ENCODE data around the gene MYO18B. TPM values are rescaled to one million over a fixed set of nuclear protein-coding genes. Genes with fewer than 3 reads are reported as not detected.

MYO18B gene
- polyA plus RNA-seq, 3 donors, result not detected

DNA sequence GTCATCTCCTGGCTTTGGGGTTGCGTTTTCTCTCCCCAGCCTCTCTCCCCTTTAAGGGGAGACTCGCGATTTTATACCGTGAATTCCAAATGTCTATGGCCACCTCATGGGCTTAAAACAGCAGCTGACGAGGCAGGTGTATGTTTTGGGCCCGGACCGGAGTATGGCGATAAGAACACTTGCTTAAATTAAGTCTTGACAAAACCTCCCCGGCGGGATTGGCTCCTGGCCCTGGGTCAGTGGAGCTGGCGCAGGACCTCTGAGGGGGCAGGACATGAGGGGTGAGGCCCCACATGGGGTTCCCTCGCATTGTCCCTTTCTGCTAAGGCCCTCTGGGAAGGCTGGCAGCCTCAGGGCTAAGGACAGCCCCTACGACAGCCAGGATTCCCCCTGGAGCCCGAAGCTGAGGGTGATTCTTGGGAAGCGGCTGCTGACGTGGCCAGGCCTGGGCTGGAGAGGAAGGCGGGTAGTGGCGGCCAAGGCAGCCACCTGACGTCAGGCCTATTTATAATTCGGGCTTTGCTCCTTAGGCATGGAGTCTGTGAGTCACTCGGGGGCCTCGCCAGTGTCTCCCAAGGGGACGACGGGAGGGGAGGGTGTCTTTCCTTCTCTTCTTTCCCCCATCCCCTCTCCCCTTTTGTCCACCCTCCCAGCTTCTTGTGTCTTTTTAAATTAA, 12.7 kb downstream of the MYO18B start:
- H3K79me2 ChIP-seq (ENCODE audit: insufficient read depth, low read length), result no peaks in the 10 kb centered on the region
- H4K20me1 ChIP-seq (ENCODE audit: insufficient read depth, low read length), result no peaks in the 10 kb centered on the region
- no peak overlapping the region for H2AFZ ChIP-seq (ENCODE audit: insufficient read depth, low read depth, low read length, poor library complexity, severe bottlenecking)
- no peak for DNase-seq
- WGBS (ENCODE audit: insufficient coverage), result 94% methylated on average over 16 of the region's 24 CpGs
- no peak overlapping the region for H3K4me2 ChIP-seq (replicated peaks; ENCODE audit: extremely low read depth, low read length, poor library complexity, severe bottlenecking)
- no peaks in the 10 kb centered on the region for H3K27me3 ChIP-seq (ENCODE audit: control insufficient read depth in 2 of 2, insufficient read depth in 2 of 2, low read length in 2 of 2)
- H3K4me3 ChIP-seq (replicated peaks in 1 of 3; ENCODE audit: low read depth in 2 of 3, low read length in 3 of 3), result no peak overlapping the region
- H3K36me3 Mint-ChIP-seq, result no peaks in the 10 kb centered on the region
- H3K27ac Mint-ChIP-seq, result no peak overlapping the region
- H3K4me1 Mint-ChIP-seq, result peaks cover 18% of the 10 kb centered on the region
- intact Hi-C loops (cut with micrococcal nuclease), result no loop called here
- H3K27me3 Mint-ChIP-seq (ENCODE audit: low read depth in 3 of 3), result peaks cover 3 to 11% (median 5%) of the 10 kb centered on the region in 3 donors
- peaks cover 6% of the 10 kb centered on the region in 2 donors for H3K4me1 ChIP-seq (ENCODE audit: control insufficient read depth in 1 of 2, insufficient read depth in 2 of 2, low read length in 2 of 2)
- TF ChIP-seq, protein P1, sequence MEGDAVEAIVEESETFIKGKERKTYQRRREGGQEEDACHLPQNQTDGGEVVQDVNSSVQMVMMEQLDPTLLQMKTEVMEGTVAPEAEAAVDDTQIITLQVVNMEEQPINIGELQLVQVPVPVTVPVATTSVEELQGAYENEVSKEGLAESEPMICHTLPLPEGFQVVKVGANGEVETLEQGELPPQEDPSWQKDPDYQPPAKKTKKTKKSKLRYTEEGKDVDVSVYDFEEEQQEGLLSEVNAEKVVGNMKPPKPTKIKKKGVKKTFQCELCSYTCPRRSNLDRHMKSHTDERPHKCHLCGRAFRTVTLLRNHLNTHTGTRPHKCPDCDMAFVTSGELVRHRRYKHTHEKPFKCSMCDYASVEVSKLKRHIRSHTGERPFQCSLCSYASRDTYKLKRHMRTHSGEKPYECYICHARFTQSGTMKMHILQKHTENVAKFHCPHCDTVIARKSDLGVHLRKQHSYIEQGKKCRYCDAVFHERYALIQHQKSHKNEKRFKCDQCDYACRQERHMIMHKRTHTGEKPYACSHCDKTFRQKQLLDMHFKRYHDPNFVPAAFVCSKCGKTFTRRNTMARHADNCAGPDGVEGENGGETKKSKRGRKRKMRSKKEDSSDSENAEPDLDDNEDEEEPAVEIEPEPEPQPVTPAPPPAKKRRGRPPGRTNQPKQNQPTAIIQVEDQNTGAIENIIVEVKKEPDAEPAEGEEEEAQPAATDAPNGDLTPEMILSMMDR (IDR thresholded peaks at IDR 0.05), result no peak
- peaks cover 0 to 5% (median 0%) of the 10 kb centered on the region in 7 donors for H3K9me3 Mint-ChIP-seq
- H3K36me3 ChIP-seq (replicated peaks in 1 of 2; ENCODE audit: control insufficient read depth in 1 of 2, insufficient read depth in 2 of 2, low read length in 2 of 2), result no peaks in the 10 kb centered on the region
- H3K9ac ChIP-seq (ENCODE audit: insufficient read depth, low read length, poor library complexity, severe bottlenecking), result no peak overlapping the region
- H3K27ac ChIP-seq (ENCODE audit: low read depth in 1 of 2, low read length in 2 of 2), result no peak overlapping the region
- no peaks in the 10 kb centered on the region for H3K9me3 ChIP-seq (replicated peaks in 1 of 2; ENCODE audit: control insufficient read depth in 1 of 2, insufficient read depth in 1 of 2, low read length in 2 of 2)
- H3K4me3 Mint-ChIP-seq, result no peak overlapping the region

DNA sequence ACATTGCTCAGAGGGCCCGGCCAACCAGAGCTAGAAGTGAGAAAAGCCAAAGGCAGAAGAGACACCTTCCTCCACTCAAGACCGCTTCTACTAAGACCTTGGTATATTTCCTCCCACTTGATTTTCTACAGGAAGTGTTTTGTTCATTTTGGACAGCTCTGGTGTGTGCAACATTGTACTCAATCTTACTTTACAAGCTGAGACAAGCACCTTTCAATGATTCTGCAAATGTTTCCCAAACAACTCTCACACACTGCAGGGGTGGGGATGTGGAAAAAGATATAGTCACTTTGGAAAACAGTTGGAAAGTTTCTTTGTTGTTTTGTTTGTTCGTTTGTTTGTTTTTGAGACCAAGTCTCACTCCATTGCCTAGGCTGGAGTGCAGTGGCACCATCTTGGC, 15.7 kb downstream of the MYO18B start:
- Histone ChIP-seq H3K4me1 (ENCODE audit: control insufficient read depth in 1 of 2, insufficient read depth in 2 of 2, low read length in 2 of 2) (peaks cover 14 to 16% of the 10 kb centered on the region in 2 donors), H3K9me3 (replicated peaks in 1 of 2; ENCODE audit: control insufficient read depth in 1 of 2, insufficient read depth in 1 of 2, low read length in 2 of 2) (no peaks in the 10 kb centered on the region), H3K9ac (ENCODE audit: insufficient read depth, low read length, poor library complexity, severe bottlenecking) (no peak overlapping the region), H3K36me3 (replicated peaks in 1 of 2; ENCODE audit: control insufficient read depth in 1 of 2, insufficient read depth in 2 of 2, low read length in 2 of 2) (no peaks in the 10 kb centered on the region), H3K27me3 (ENCODE audit: control insufficient read depth in 2 of 2, insufficient read depth in 2 of 2, low read length in 2 of 2) (no peaks in the 10 kb centered on the region), H2AFZ (ENCODE audit: insufficient read depth, low read depth, low read length, poor library complexity, severe bottlenecking) (no peak overlapping the region), H3K4me2 (replicated peaks; ENCODE audit: extremely low read depth, low read length, poor library complexity, severe bottlenecking) (no peak overlapping the region), H3K79me2 (ENCODE audit: insufficient read depth, low read length) (no peaks in the 10 kb centered on the region), H3K27ac (ENCODE audit: low read depth in 1 of 2, low read length in 2 of 2) (no peak overlapping the region), H4K20me1 (ENCODE audit: insufficient read depth, low read length) (no peaks in the 10 kb centered on the region), H3K4me3 (replicated peaks in 1 of 3; ENCODE audit: low read depth in 2 of 3, low read length in 3 of 3) (no peak overlapping the region)
- peaks cover 19% of the 10 kb centered on the region for H3K4me1 Mint-ChIP-seq
- H3K9me3 Mint-ChIP-seq, result peaks cover 0 to 5% (median 0%) of the 10 kb centered on the region in 7 donors
- no peak overlapping the region for H3K27ac Mint-ChIP-seq
- H3K27me3 Mint-ChIP-seq (ENCODE audit: low read depth in 3 of 3), result peaks cover 0 to 12% (median 8%) of the 10 kb centered on the region in 3 donors
- intact Hi-C loops (cut with micrococcal nuclease), result no loop called here
- no peaks in the 10 kb centered on the region for H3K36me3 Mint-ChIP-seq
- H3K4me3 Mint-ChIP-seq, result no peak overlapping the region
- DNase-seq, result no peak
- no CpG with 5 or more reads among the region's 3 CpGs for WGBS (ENCODE audit: insufficient coverage)
- TF ChIP-seq, protein P1 (IDR thresholded peaks at IDR 0.05), result no peak
